Nephron progenitor cell (in vitro differentiated cells): ENCODE data around the gene CTNNBL1.
"Not testable (repeated sequence)": the region's sequence is repeated elsewhere in the genome, so short reads cannot be mapped to it uniquely, and the experiment has no call there.

ENCODE experiments used
- DNase-seq: peaks from one replicate; pipeline ENCODE4 v3.0.0; 2021
- H3K27ac Mint-ChIP-seq: 2 replicates; pipeline ENCODE4 v1.8.0; 2021; ENCODE audit warnings: mild to moderate bottlenecking, moderate library complexity, mixed read lengths
- H3K27me3 Mint-ChIP-seq: 2 replicates; pipeline ENCODE4 v1.8.0; 2021; ENCODE audit warnings: mild to moderate bottlenecking, low read depth, mixed read lengths; ENCODE audit not compliant: poor library complexity
- H3K36me3 Mint-ChIP-seq: 2 replicates; pipeline ENCODE4 v1.8.0; 2021; ENCODE audit warnings: low read depth, mixed read lengths
- H3K4me1 Mint-ChIP-seq: 2 replicates; pipeline ENCODE4 v1.8.0; 2021; ENCODE audit warnings: mixed read lengths
- H3K4me3 Mint-ChIP-seq: 2 replicates; pipeline ENCODE4 v1.8.0; 2021; ENCODE audit warnings: mild to moderate bottlenecking, moderate library complexity, mixed read lengths
- H3K9me3 Mint-ChIP-seq: 2 replicates; pipeline ENCODE4 v1.8.0; 2021; ENCODE audit warnings: mild to moderate bottlenecking, moderate library complexity, mixed read lengths
- CTCF ChIP-seq: fragments of 200-600 bp; sonication (generic); IDR thresholded peaks from 2 replicates; pipeline ENCODE4 v1.5.0; 2021; ENCODE audit warnings: antibody characterized with exemption

Gene CTNNBL1

GRCh38 chr20:37676440-37676839 is 17.4 kb upstream of the CTNNBL1 start:
- H3K4me3 Mint-ChIP-seq, result no peak overlapping the region
- peaks cover 32% of the 10 kb centered on the region for H3K4me1 Mint-ChIP-seq

GRCh38 chr20:37677969-37678861 is 15.6 kb upstream of the CTNNBL1 start:
- Mint-ChIP-seq H3K27me3 (peaks cover 20% of the 10 kb centered on the region), H3K4me3 (no peak overlapping the region), H3K9me3 (no peaks in the 10 kb centered on the region), H3K4me1 (peaks cover 28% of the 10 kb centered on the region), H3K27ac (peak overlapping the region; percentile 58), H3K36me3 (no peaks in the 10 kb centered on the region)
- no peak for DNase-seq
- TF ChIP-seq CTCF, result no peak

More at GRCh38 chr20:37676440-37676839, 17.4 kb upstream of the CTNNBL1 start:
- H3K27me3 Mint-ChIP-seq, result peaks cover 7% of the 10 kb centered on the region
- DNase-seq, result no peak
- no peak for TF ChIP-seq CTCF
- H3K36me3 Mint-ChIP-seq, result no peaks in the 10 kb centered on the region
- H3K27ac Mint-ChIP-seq, result no peak overlapping the region
- H3K9me3 Mint-ChIP-seq, result no peaks in the 10 kb centered on the region

GRCh38 chr20:37679751-37680150 is 14.1 kb upstream of the CTNNBL1 start:
- DNase-seq, H3K36me3 Mint-ChIP-seq, H3K9me3 Mint-ChIP-seq, H3K4me3 Mint-ChIP-seq, H3K27ac Mint-ChIP-seq: not testable (repeated sequence)
- H3K4me1 Mint-ChIP-seq, result peaks cover 15% of the 10 kb centered on the region
- peaks cover 22% of the 10 kb centered on the region for H3K27me3 Mint-ChIP-seq

- peaks cover 12% of the 10 kb centered on the region for H3K4me1 Mint-ChIP-seq
- H3K4me3 Mint-ChIP-seq, result no peak overlapping the region
- no peaks in the 10 kb centered on the region for H3K36me3 Mint-ChIP-seq
- no peaks in the 10 kb centered on the region for H3K9me3 Mint-ChIP-seq
- DNase-seq, result no peak
- no peak for TF ChIP-seq CTCF
- H3K27ac Mint-ChIP-seq, result no peak overlapping the region
- peaks cover 27% of the 10 kb centered on the region for H3K27me3 Mint-ChIP-seq
Observed at GRCh38 chr20:37680420-37680819, 13.4 kb upstream of the CTNNBL1 start.

- H3K27me3 Mint-ChIP-seq, result peaks cover 32% of the 10 kb centered on the region
Observed at GRCh38 chr20:37681384-37682112, 12.3 kb upstream of the CTNNBL1 start.

GRCh38 chr20:37683146-37683545 is 10.7 kb upstream of the CTNNBL1 start:
- H3K4me3 Mint-ChIP-seq, H3K9me3 Mint-ChIP-seq, H3K4me1 Mint-ChIP-seq, DNase-seq, H3K27ac Mint-ChIP-seq, H3K36me3 Mint-ChIP-seq: not testable (repeated sequence)
- peaks cover 46% of the 10 kb centered on the region for H3K27me3 Mint-ChIP-seq

More at GRCh38 chr20:37681384-37682112, 12.3 kb upstream of the CTNNBL1 start:
- Mint-ChIP-seq H3K36me3 (no peaks in the 10 kb centered on the region), H3K4me3 (no peak overlapping the region), H3K9me3 (no peaks in the 10 kb centered on the region), H3K27ac (no peak overlapping the region), H3K4me1 (peaks cover 12% of the 10 kb centered on the region)
- DNase-seq, result peak; percentile 28
- TF ChIP-seq CTCF, result no peak
